Keratinocyte (primary cell): ENCODE results near the gene CIAO1.

ENCODE experiments used
- EZH2 ChIP-seq: IDR thresholded peaks from one replicate; pipeline ENCODE4 v1.6.1; 2012; ENCODE audit warnings: inconsistent platforms, mild to moderate bottlenecking, low read length, moderate library complexity
- TF ChIP-seq, protein P1 (sequence below), 3 experiments: IDR thresholded peaks in 1 of 3; conservative IDR thresholded peaks in 1 of 3; optimal IDR thresholded peaks in 1 of 3; 2 replicates in 2 of 3; 3 replicates in 1 of 3; pipeline versions ENCODE3 to v1.5.1; 2011; ENCODE audit warnings: low read length in 3 of 3, mild to moderate bottlenecking in 3 of 3, moderate library complexity in 2 of 3, control low read depth in 1 of 3, inconsistent platforms in 1 of 3; ENCODE audit not compliant: insufficient read depth in 2 of 3; ENCODE audit errors: extremely low read depth in 1 of 3

GRCh38 chr2:96243843-96244242 is 22.2 kb upstream of the CIAO1 start:
- TF ChIP-seq, protein P1, sequence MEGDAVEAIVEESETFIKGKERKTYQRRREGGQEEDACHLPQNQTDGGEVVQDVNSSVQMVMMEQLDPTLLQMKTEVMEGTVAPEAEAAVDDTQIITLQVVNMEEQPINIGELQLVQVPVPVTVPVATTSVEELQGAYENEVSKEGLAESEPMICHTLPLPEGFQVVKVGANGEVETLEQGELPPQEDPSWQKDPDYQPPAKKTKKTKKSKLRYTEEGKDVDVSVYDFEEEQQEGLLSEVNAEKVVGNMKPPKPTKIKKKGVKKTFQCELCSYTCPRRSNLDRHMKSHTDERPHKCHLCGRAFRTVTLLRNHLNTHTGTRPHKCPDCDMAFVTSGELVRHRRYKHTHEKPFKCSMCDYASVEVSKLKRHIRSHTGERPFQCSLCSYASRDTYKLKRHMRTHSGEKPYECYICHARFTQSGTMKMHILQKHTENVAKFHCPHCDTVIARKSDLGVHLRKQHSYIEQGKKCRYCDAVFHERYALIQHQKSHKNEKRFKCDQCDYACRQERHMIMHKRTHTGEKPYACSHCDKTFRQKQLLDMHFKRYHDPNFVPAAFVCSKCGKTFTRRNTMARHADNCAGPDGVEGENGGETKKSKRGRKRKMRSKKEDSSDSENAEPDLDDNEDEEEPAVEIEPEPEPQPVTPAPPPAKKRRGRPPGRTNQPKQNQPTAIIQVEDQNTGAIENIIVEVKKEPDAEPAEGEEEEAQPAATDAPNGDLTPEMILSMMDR (optimal IDR thresholded peaks at IDR 0.05 in 1 of 3, IDR thresholded peaks at IDR 0.05 in 1 of 3, conservative IDR thresholded peaks at IDR 0.05 in 1 of 3; ENCODE audit: extremely low read depth in 1 of 3, insufficient read depth in 2 of 3, low read length in 3 of 3) = no peak
- no peak for TF ChIP-seq EZH2
